HG02623 (cell line): ENCODE data around the gene LOXL3.
A peak's percentile ranks its signal among the peaks of the same experiment; 100 is the strongest.

Experiments
- ATAC-seq: cut with Tn5 transposase; IDR thresholded peaks from one replicate; pipeline ENCODE4 v1.9.1; 2021; ENCODE audit warnings: moderate library complexity; ENCODE audit not compliant: unreplicated experiment

Gene LOXL3

GRCh38 chr2:74551942-74552913 is 1.5 kb downstream of the LOXL3 start:
- no peak for ATAC-seq

GRCh38 chr2:74551530-74551929 is 2.2 kb downstream of the LOXL3 start:
- no peak for ATAC-seq

- ATAC-seq: no peak
These were observed 3.5 kb downstream of the LOXL3 start for GRCh38 chr2:74550231-74550630.

- no peak for ATAC-seq
These were observed 4.6 kb downstream of the LOXL3 start for GRCh38 chr2:74548900-74549826.

GRCh38 chr2:74548285-74548899 is 5.3 kb downstream of the LOXL3 start:
- no peak for ATAC-seq

GRCh38 chr2:74546004-74546403 is 7.7 kb downstream of the LOXL3 start:
- ATAC-seq: no peak

- no peak for ATAC-seq
These were observed 9.1 kb downstream of the LOXL3 start for GRCh38 chr2:74544634-74545033.

- no peak for ATAC-seq
These were observed 10.8 kb downstream of the LOXL3 start for GRCh38 chr2:74542978-74543377.

GRCh38 chr2:74540291-74540690 is 13.5 kb downstream of the LOXL3 start:
- ATAC-seq: no peak

- no peak for ATAC-seq
These were observed 14.8 kb downstream of the LOXL3 start for GRCh38 chr2:74538881-74539339.

- no peak for ATAC-seq
These were observed 16.6 kb downstream of the LOXL3 start for GRCh38 chr2:74537140-74537539.

- ATAC-seq: no peak
These were observed 17.4 kb downstream of the LOXL3 start for GRCh38 chr2:74536166-74536950.

- no peak for ATAC-seq
These were observed 18.2 kb downstream of the LOXL3 start for GRCh38 chr2:74535440-74535965.

GRCh38 chr2:74534411-74534810 is 19.3 kb downstream of the LOXL3 start:
- no peak for ATAC-seq

- ATAC-seq: no peak
These were observed 20.3 kb downstream of the LOXL3 start for GRCh38 chr2:74533464-74533863.

GRCh38 chr2:74532222-74532621 is 21.5 kb downstream of the LOXL3 start:
- ATAC-seq: no peak

GRCh38 chr2:74531666-74532065 is 22.1 kb downstream of the LOXL3 start:
- ATAC-seq: no peak

GRCh38 chr2:74530239-74531187 is 23.2 kb downstream of the LOXL3 start:
- peak; percentile 29 for ATAC-seq
